Measurements from ENCODE around the gene RAET1E. TPM values are rescaled to one million over a fixed set of nuclear protein-coding genes. Genes with fewer than 3 reads are reported as not detected.
"Not testable (repeated sequence)": the region's sequence is repeated elsewhere in the genome, so short reads cannot be mapped to it uniquely, and the experiment has no call there.

The RAET1E gene
- total RNA-seq, 1 donor from 2014 or later: not detected

GRCh38 chr6:149852881-149853280, 45.0 kb downstream of the RAET1E start:
- TF ChIP-seq CTCF (IDR thresholded peaks at IDR 0.05): no peak
- H3K4me1 Mint-ChIP-seq (ENCODE audit: low read depth): peaks cover 71% of the 10 kb centered on the region
- H3K36me3 Mint-ChIP-seq (ENCODE audit: low read depth): peaks cover 6% of the 10 kb centered on the region
- H3K4me3 Mint-ChIP-seq (ENCODE audit: unreplicated experiment): no peak overlapping the region
- peak overlapping the region; percentile 12 for H3K27ac Mint-ChIP-seq (ENCODE audit: unreplicated experiment)
- DNase-seq (ENCODE audit: low spot score): no peak
- H3K9me3 Mint-ChIP-seq (ENCODE audit: low read depth): no peaks in the 10 kb centered on the region
- H3K27me3 Mint-ChIP-seq (ENCODE audit: low read depth): no peaks in the 10 kb centered on the region

- no peak for TF ChIP-seq CTCF (IDR thresholded peaks at IDR 0.05)
- peak overlapping the region; percentile 24 for H3K27ac Mint-ChIP-seq (ENCODE audit: unreplicated experiment)
- H3K4me3 Mint-ChIP-seq (ENCODE audit: unreplicated experiment): no peak overlapping the region
- H3K9me3 Mint-ChIP-seq (ENCODE audit: low read depth): no peaks in the 10 kb centered on the region
- peaks cover 6% of the 10 kb centered on the region for H3K36me3 Mint-ChIP-seq (ENCODE audit: low read depth)
- peaks cover 72% of the 10 kb centered on the region for H3K4me1 Mint-ChIP-seq (ENCODE audit: low read depth)
- H3K27me3 Mint-ChIP-seq (ENCODE audit: low read depth): no peaks in the 10 kb centered on the region
- no peak for DNase-seq (ENCODE audit: low spot score)
Measured at GRCh38 chr6:149852180-149852579, 45.7 kb downstream of the RAET1E start.

GRCh38 chr6:149851461-149852110, 46.3 kb downstream of the RAET1E start:
- Mint-ChIP-seq H3K4me3 (ENCODE audit: unreplicated experiment) (no peak overlapping the region), H3K27me3 (ENCODE audit: low read depth) (no peaks in the 10 kb centered on the region), H3K4me1 (ENCODE audit: low read depth) (peaks cover 69% of the 10 kb centered on the region), H3K9me3 (ENCODE audit: low read depth) (no peaks in the 10 kb centered on the region), H3K36me3 (ENCODE audit: low read depth) (peaks cover 6% of the 10 kb centered on the region), H3K27ac (ENCODE audit: unreplicated experiment) (peak overlapping the region; percentile 49)
- DNase-seq (ENCODE audit: low spot score): no peak
- no peak for TF ChIP-seq CTCF (IDR thresholded peaks at IDR 0.05)

GRCh38 chr6:149848343-149848742, 49.6 kb downstream of the RAET1E start:
- H3K36me3 Mint-ChIP-seq (ENCODE audit: low read depth); DNase-seq (ENCODE audit: low spot score); H3K4me3 Mint-ChIP-seq (ENCODE audit: unreplicated experiment); H3K9me3 Mint-ChIP-seq (ENCODE audit: low read depth); H3K27me3 Mint-ChIP-seq (ENCODE audit: low read depth): not testable (repeated sequence)
- H3K4me1 Mint-ChIP-seq (ENCODE audit: low read depth): peaks cover 72% of the 10 kb centered on the region
- peak overlapping the region; percentile 93 for H3K27ac Mint-ChIP-seq (ENCODE audit: unreplicated experiment)

Other genes starting within 250 kb of the RAET1E start
- gene KATNA1, start 249.4 kb downstream of the RAET1E start, total RNA-seq: 15.2 to 19.2 TPM (median 17.1 TPM) in 3 replicates
- 32.3 to 34.6 TPM (median 34.6 TPM) in 3 replicates for gene LATS1, start 180.0 kb downstream of the RAET1E start, total RNA-seq
- 28.1 to 41.8 TPM (median 33.9 TPM) in 3 replicates for gene NUP43, start 151.6 kb downstream of the RAET1E start, total RNA-seq
- 83.4 to 88.8 TPM (median 84.8 TPM) in 3 replicates for gene PCMT1, start 148.4 kb downstream of the RAET1E start, total RNA-seq
- 61.4 to 81.7 TPM (median 61.9 TPM) in 3 replicates for gene LRP11, start 33.8 kb downstream of the RAET1E start, total RNA-seq
- gene RAET1G, start 25.0 kb upstream of the RAET1E start, total RNA-seq: 0.51 to 0.60 TPM (median 0.54 TPM) in 3 replicates
- gene ULBP2, start 43.9 kb upstream of the RAET1E start, total RNA-seq: 7.7 to 15.1 TPM (median 13.9 TPM) in 3 replicates
- gene ULBP1, start 65.8 kb upstream of the RAET1E start, total RNA-seq: 2.8 to 29.8 TPM (median 29.8 TPM) in 3 replicates
- not detected in 3 replicates for gene RAET1L, start 127.4 kb upstream of the RAET1E start, total RNA-seq
- gene ULBP3, start 171.0 kb upstream of the RAET1E start, total RNA-seq: 5.0 to 6.1 TPM (median 5.1 TPM) in 3 replicates
- 1.5 to 3.4 TPM (median 3.3 TPM) in 3 replicates for gene PPP1R14C, start 244.9 kb upstream of the RAET1E start, total RNA-seq